Activated T-helper 17 cell treated with anti-CD3 and anti-CD28 coated beads, Interleukin-2, amount 50 U/mL, for 72 hours (primary cell): ENCODE results near the gene PXMP4. TPM values are rescaled to one million over a fixed set of nuclear protein-coding genes. Genes with fewer than 3 reads are reported as not detected.

Source experiments
- ATAC-seq: fragments of 150-1000 bp; cut with Tn5 transposase; replicated peaks from 2 replicates; pipeline ENCODE4 v1.10.0; 2021; ENCODE audit warnings: mild to moderate bottlenecking, moderate library complexity
- H3K27ac Mint-ChIP-seq: one replicate; pipeline ENCODE4 v1.8.0; 2022; ENCODE audit warnings: mixed read lengths
- H3K27me3 Mint-ChIP-seq: one replicate; pipeline ENCODE4 v1.8.0; 2022; ENCODE audit warnings: mixed read lengths
- H3K36me3 Mint-ChIP-seq: one replicate; pipeline ENCODE4 v1.8.0; 2022; ENCODE audit warnings: low read depth, mild to moderate bottlenecking, mixed read lengths
- H3K4me1 Mint-ChIP-seq: one replicate; pipeline ENCODE4 v1.8.0; 2022; ENCODE audit warnings: mixed read lengths
- H3K4me3 Mint-ChIP-seq: one replicate; pipeline ENCODE4 v1.8.0; 2022; ENCODE audit warnings: mild to moderate bottlenecking, mixed read lengths
- H3K9me3 Mint-ChIP-seq: one replicate; pipeline ENCODE4 v1.8.0; 2022; ENCODE audit warnings: mixed read lengths
- total RNA-seq, 2 donors: library from RNA; stranded (reverse); gene quantifications; one replicate each; pipeline ENCODE4 v1.2.3, GENCODE V29; 2022

PXMP4 gene
- total RNA-seq, 2 donors from 2014 or later, result 6.7 to 8.0 TPM

GRCh38 chr20:33744773-33745385 is 24.8 kb upstream of the PXMP4 start:
- Mint-ChIP-seq H3K9me3 (no peaks in the 10 kb centered on the region), H3K4me3 (no peak overlapping the region), H3K27me3 (no peaks in the 10 kb centered on the region), H3K36me3 (peaks cover 39% of the 10 kb centered on the region), H3K4me1 (peaks cover 5% of the 10 kb centered on the region), H3K27ac (no peak overlapping the region)
- no peak for ATAC-seq

- no peak for ATAC-seq
- Mint-ChIP-seq H3K4me3 (no peak overlapping the region), H3K27me3 (no peaks in the 10 kb centered on the region)
Measured at GRCh38 chr20:33744181-33744580, 24.1 kb upstream of the PXMP4 start.

GRCh38 chr20:33740189-33740588 is 20.1 kb upstream of the PXMP4 start:
- Mint-ChIP-seq H3K4me1 (peaks cover 9% of the 10 kb centered on the region), H3K36me3 (peaks cover 3% of the 10 kb centered on the region), H3K27ac (no peak overlapping the region), H3K27me3 (no peaks in the 10 kb centered on the region), H3K9me3 (no peaks in the 10 kb centered on the region), H3K4me3 (no peak overlapping the region)
- no peak for ATAC-seq

More at GRCh38 chr20:33744181-33744580, 24.1 kb upstream of the PXMP4 start:
- H3K27ac Mint-ChIP-seq, result no peak overlapping the region
- H3K4me1 Mint-ChIP-seq, result peaks cover 5% of the 10 kb centered on the region
- no peaks in the 10 kb centered on the region for H3K9me3 Mint-ChIP-seq
- peaks cover 37% of the 10 kb centered on the region for H3K36me3 Mint-ChIP-seq

GRCh38 chr20:33739493-33739892 is 19.4 kb upstream of the PXMP4 start:
- no peak for ATAC-seq
- peaks cover 9% of the 10 kb centered on the region for H3K4me1 Mint-ChIP-seq
- no peak overlapping the region for H3K27ac Mint-ChIP-seq
- no peaks in the 10 kb centered on the region for H3K9me3 Mint-ChIP-seq
- no peaks in the 10 kb centered on the region for H3K36me3 Mint-ChIP-seq
- H3K27me3 Mint-ChIP-seq, result no peaks in the 10 kb centered on the region
- no peak overlapping the region for H3K4me3 Mint-ChIP-seq

- peaks cover 18% of the 10 kb centered on the region for H3K4me1 Mint-ChIP-seq
- H3K27me3 Mint-ChIP-seq, result no peaks in the 10 kb centered on the region
- H3K27ac Mint-ChIP-seq, result no peak overlapping the region
- no peak for ATAC-seq
- H3K4me3 Mint-ChIP-seq, result no peak overlapping the region
- no peaks in the 10 kb centered on the region for H3K9me3 Mint-ChIP-seq
- H3K36me3 Mint-ChIP-seq, result no peaks in the 10 kb centered on the region
Measured at GRCh38 chr20:33736962-33737361, 16.9 kb upstream of the PXMP4 start.

- ATAC-seq, result no peak
- Mint-ChIP-seq H3K27ac (no peak overlapping the region), H3K4me1 (peaks cover 18% of the 10 kb centered on the region), H3K36me3 (no peaks in the 10 kb centered on the region), H3K4me3 (peak overlapping the region; percentile 91), H3K27me3 (no peaks in the 10 kb centered on the region), H3K9me3 (no peaks in the 10 kb centered on the region)
Measured at GRCh38 chr20:33733654-33734576, 13.8 kb upstream of the PXMP4 start.

- no peaks in the 10 kb centered on the region for H3K27me3 Mint-ChIP-seq
- peaks cover 13% of the 10 kb centered on the region for H3K4me1 Mint-ChIP-seq
- H3K36me3 Mint-ChIP-seq, result no peaks in the 10 kb centered on the region
- H3K4me3 Mint-ChIP-seq, result peak overlapping the region; percentile 91
- H3K27ac Mint-ChIP-seq, result no peak overlapping the region
- peak; percentile 73 for ATAC-seq
- H3K9me3 Mint-ChIP-seq, result no peaks in the 10 kb centered on the region
Measured at GRCh38 chr20:33732166-33732970, 12.3 kb upstream of the PXMP4 start.

- Mint-ChIP-seq H3K27ac (peak within 1 kb of the TSS; percentile 88), H3K4me1 (peaks cover 13% of the 10 kb centered on the region), H3K9me3 (no peaks in the 10 kb centered on the region), H3K36me3 (no peaks in the 10 kb centered on the region), H3K4me3 (peak within 1 kb of the TSS; percentile 91), H3K27me3 (no peaks in the 10 kb centered on the region)
- ATAC-seq, result peak; percentile 90
Measured at GRCh38 chr20:33731693-33732165, 11.6 kb upstream of the PXMP4 start, which contains the start of gene ZNF341. Gene ZNF341, plus strand, starts transcription at chr20:33731996. Its CDS starts 26 bp downstream, at chr20:33732022.

GRCh38 chr20:33730946-33731692 is 11.0 kb upstream of the PXMP4 start:
- H3K36me3 Mint-ChIP-seq, result no peaks in the 10 kb centered on the region
- H3K4me3 Mint-ChIP-seq, result peak overlapping the region; percentile 91
- peak overlapping the region; percentile 88 for H3K27ac Mint-ChIP-seq
- no peaks in the 10 kb centered on the region for H3K9me3 Mint-ChIP-seq
- H3K27me3 Mint-ChIP-seq, result no peaks in the 10 kb centered on the region
- no peak for ATAC-seq
- H3K4me1 Mint-ChIP-seq, result peaks cover 11% of the 10 kb centered on the region

GRCh38 chr20:33729101-33729500 is 9.0 kb upstream of the PXMP4 start:
- no peak for ATAC-seq
- no peak overlapping the region for H3K27ac Mint-ChIP-seq

GRCh38 chr20:33728463-33728862 is 8.4 kb upstream of the PXMP4 start:
- Mint-ChIP-seq H3K4me3 (no peak overlapping the region), H3K27ac (no peak overlapping the region), H3K4me1 (no peaks in the 10 kb centered on the region), H3K9me3 (no peaks in the 10 kb centered on the region), H3K36me3 (no peaks in the 10 kb centered on the region), H3K27me3 (no peaks in the 10 kb centered on the region)
- no peak for ATAC-seq

More at GRCh38 chr20:33729101-33729500, 9.0 kb upstream of the PXMP4 start:
- H3K9me3 Mint-ChIP-seq, result no peaks in the 10 kb centered on the region
- no peak overlapping the region for H3K4me3 Mint-ChIP-seq
- H3K4me1 Mint-ChIP-seq, result peaks cover 5% of the 10 kb centered on the region
- H3K27me3 Mint-ChIP-seq, result no peaks in the 10 kb centered on the region
- no peaks in the 10 kb centered on the region for H3K36me3 Mint-ChIP-seq

- no peaks in the 10 kb centered on the region for H3K9me3 Mint-ChIP-seq
- no peaks in the 10 kb centered on the region for H3K36me3 Mint-ChIP-seq
- no peak for ATAC-seq
- H3K4me1 Mint-ChIP-seq, result no peaks in the 10 kb centered on the region
- no peak overlapping the region for H3K27ac Mint-ChIP-seq
- no peaks in the 10 kb centered on the region for H3K27me3 Mint-ChIP-seq
- H3K4me3 Mint-ChIP-seq, result no peak overlapping the region
Measured at GRCh38 chr20:33727806-33728205, 7.7 kb upstream of the PXMP4 start.

- no peaks in the 10 kb centered on the region for H3K27me3 Mint-ChIP-seq
Measured at GRCh38 chr20:33727115-33727479, 7.0 kb upstream of the PXMP4 start.

More at GRCh38 chr20:33727115-33727479, 7.0 kb upstream of the PXMP4 start:
- Mint-ChIP-seq H3K36me3 (no peaks in the 10 kb centered on the region), H3K4me3 (no peak overlapping the region), H3K4me1 (no peaks in the 10 kb centered on the region), H3K9me3 (no peaks in the 10 kb centered on the region), H3K27ac (no peak overlapping the region)
- no peak for ATAC-seq
